HG03521 (cell line): ENCODE measurements around the gene ATP13A1.
"Not testable (repeated sequence)": the region's sequence is repeated elsewhere in the genome, so short reads cannot be mapped to it uniquely, and the experiment has no call there.

ENCODE experiments used
- ATAC-seq: cut with Tn5 transposase; IDR thresholded peaks from one replicate; pipeline ENCODE4 v1.9.1; 2021; ENCODE audit warnings: mild to moderate bottlenecking, moderate library complexity; ENCODE audit not compliant: unreplicated experiment

The ATP13A1 gene

GRCh38 chr19:19665420-19665948, 2.0 kb upstream of the ATP13A1 start:
- not testable (repeated sequence) for ATAC-seq

DNA sequence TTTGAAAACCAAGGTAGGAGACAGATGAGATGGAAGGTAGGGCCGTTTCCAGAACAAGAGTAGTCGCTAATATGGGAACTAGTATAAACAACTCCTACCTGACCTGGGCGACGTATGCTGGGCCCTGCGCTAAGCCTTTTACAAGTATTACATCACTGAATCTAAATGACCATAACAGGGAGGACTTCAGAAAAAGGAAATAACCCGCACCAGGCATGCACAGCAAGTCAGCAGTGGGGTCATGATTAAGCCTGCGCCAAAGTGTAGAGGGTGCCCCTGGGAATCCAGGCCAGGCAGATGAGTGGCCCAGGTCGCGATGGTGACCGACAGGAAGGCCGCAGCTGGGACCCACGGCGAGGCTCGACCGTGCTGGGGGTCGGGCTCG, 613 bp downstream of the ATP13A1 start:
- ATAC-seq, result no peak

DNA sequence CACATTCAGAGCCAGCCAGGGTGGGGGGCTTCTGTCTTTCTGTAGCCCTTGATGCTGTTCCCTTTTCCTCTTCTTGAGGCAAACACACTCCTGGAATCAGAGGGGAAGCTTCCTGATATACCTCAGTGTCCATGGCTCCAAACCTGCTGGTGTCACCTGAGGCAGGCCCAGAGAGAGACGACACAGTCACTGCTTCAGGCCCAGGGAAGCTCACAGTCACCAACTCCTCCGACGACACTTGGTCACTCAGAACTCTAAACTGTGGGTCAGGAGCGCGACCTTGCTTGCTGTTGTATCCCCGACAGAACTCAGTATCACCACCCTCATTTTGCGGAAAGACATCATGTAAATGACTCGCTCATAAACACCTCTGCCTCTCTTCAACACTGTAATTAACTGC, 1.1 kb downstream of the ATP13A1 start:
- ATAC-seq, result no peak

- ATAC-seq, result peak; percentile 27
Measured at GRCh38 chr19:19661675-19662251, 1.7 kb downstream of the ATP13A1 start.

- no peak for ATAC-seq
Measured at GRCh38 chr19:19661141-19661674, 2.3 kb downstream of the ATP13A1 start.

DNA sequence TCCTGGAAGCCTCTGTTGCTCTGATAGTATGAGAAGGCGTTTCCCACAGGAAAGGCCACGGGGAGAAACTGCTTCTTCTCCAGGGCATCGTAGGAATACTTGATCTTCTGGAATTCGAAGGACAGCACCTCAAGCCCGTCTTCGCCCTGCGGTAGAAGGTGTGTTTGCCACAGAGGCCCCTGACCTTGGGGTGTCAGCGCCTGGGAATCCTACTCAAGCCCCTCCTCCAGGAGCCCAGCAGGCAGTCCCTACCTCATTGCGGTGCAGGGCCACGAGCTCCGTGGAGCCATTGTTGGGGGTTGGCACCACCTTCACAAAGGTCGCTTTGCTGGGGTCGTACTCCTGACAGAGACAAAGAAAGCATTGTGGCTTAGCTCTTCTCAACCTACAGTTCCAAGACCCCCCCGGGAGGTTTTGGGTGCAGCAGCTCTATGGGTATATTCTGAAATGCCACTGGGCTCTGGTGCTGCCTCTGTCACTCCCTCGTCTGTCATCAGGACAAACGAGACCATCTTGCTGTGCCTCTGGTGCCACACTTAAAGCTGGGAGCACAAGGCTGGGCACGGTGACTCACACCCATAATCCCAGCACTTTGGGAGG, 3.7 kb downstream of the ATP13A1 start:
- no peak for ATAC-seq

GRCh38 chr19:19657397-19657783, 6.1 kb downstream of the ATP13A1 start:
- ATAC-seq, result no peak

DNA sequence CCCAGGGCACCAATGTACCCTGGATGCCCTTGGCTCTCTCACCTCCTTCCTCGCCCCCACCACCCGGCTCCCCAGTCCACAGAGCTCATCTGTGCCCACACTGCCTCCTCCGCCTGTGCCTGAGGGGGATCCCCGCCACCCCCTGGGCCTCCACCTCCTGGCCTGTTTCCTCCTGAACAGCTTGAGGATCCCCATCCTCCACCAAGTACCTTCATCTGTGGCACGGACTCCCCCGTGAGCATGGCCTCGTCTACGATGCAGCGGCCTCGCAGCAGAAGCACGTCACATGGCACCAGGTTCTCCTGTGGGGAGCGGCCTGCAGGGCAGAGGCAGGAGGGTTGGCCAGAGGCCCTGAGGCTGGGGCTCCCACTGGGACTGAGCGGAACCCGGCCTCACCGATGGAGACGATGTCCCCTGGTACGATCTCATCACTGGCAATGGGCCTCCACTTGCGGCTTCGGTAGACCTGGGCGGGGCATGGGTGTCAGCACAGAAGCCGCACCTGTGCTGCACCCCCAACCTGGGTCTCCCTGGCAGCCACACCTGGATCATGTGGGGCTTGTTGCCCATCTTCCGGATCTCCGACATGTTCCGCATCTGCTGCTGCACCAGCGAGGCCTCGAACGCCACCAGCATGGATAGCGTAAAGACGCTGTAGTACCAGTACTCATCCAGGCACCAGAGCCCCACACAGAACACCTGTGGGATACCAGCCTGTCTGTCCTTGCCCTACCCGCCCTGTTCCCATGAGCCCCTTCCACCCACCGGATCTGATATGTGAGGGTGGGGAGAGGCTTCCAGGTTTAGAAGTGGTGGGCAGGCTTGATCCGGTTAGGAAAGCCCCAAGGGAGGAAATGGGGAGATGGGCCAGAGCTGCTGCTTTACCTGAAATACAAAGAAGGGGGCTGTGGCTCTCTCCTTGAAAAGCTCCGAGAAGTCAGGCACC, 6.8 kb downstream of the ATP13A1 start:
- no peak for ATAC-seq

- no peak for ATAC-seq
Measured at GRCh38 chr19:19655641-19656343, 7.7 kb downstream of the ATP13A1 start.

- ATAC-seq, result no peak
Measured at GRCh38 chr19:19655051-19655594, 8.4 kb downstream of the ATP13A1 start.

DNA sequence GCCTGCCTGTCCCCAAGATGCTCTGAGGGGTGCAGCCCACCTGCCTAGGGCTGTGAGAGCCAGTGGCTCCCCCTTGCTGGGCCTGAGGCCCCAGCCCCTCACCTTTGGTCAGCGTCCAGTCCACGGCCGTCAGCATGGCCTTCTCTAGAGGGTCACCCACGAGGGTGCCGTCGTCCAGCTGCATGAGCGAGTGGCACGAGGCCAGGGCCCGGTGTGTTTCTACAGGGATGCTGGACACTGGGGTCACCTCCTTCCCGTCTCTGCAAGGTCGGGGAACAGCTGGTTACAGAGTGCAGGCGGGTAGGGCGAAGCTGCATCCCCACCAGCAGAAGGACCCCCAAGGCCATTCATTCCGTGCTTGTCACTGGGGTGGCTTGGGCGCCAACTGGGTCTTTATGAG, 9.0 kb downstream of the ATP13A1 start:
- ATAC-seq, result no peak

- ATAC-seq, result no peak
Measured at GRCh38 chr19:19653597-19654147, 9.8 kb downstream of the ATP13A1 start.

DNA sequence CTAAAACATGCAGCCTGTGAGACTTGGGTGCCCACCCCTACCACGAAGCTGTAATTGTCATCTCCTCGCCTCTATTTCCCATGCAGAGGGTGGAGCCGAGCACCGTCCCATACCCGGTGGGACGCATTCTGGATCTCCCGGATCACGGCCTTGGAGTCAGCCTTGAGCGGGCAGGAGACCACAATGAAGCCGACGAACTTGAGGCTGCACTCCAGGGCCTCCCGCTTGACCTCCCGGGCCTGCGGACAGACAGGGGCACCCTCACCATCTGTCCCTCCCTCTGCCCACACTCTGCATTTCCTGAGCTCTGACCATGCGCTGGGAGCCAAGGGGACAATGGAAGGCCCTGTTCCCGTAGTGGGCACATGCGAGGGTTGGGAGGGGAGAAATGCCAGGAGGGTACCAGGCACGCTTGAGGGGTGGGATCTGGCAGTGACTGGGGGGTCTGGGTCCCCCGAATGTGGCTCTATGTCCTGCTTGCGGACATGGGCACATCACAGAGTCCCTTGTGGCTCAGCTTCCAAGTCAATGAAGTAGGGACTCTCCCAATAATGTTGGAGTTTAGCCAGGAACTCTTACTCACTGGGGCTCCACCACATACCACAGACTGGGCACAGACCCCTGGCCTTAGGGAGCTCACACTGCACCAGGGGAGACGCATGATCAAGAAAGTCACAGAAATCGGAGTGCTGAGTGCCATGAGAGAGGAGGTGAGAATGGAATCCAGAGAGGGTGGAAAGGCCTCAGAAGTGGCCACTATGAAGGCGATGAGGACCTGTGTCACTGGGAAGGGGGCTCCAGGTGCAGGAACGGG, 10.8 kb downstream of the ATP13A1 start:
- no peak for ATAC-seq

DNA sequence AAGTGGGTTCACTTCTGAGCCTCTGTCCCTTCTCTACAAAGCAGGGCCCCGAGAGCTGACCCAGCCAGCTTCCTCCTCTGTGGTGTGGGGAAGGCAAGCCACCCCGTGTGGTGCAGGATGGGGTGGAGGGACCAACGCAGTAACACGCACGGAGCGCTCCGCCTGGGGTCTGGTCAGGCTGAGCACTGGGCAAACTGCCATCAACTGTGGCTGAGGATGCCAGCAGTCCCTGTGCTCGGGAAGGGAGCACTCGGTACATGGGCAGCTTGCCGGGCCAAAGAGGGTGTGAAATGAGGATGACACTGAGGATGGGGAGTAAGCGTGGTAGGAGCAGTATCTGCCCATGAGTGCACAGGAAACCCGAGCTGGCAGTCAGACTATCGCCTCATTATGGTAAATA, 12.4 kb downstream of the ATP13A1 start:
- ATAC-seq, result no peak

- no peak for ATAC-seq
Measured at GRCh38 chr19:19650331-19650730, 13.1 kb downstream of the ATP13A1 start.

DNA sequence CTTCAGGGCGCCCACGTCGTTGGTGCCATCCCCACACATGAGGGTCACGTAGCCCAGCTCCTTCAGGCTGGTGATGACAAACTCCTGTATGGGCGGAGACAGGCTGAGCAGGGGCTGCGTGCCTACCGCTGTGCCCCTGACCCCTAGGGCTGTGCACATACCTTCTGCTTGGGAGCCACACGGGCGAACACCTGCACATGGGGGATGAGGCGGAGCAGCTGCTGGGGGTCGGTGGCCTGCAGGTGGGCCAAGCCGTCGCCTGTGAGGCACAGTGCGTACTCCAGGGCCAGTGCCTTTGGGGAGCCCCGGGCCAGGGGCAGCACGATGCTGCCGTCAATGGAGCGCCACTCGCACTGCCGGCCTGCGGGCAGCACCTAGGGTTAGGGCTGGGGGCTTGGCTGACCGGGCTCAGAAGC, 13.9 kb downstream of the ATP13A1 start:
- no peak for ATAC-seq

DNA sequence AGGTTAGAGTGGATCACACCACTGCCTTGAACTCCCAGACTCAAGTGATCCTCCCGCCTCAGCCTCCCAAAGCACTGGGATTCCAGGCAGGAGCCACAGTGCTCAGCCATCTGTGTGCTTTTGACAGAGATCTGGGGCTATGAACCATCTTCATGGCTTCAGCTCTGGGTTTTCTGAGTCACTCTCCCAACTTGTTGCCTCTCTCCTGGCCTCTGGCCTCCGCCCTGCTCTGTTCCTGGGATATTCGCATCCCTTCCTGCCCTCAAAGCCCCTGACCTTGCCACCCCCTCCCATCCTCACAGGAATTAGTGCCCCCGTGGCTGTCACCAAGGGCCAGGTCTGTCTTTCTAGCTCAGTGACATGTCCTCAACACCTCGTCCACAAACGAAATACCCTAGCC, 14.3 kb downstream of the ATP13A1 start:
- no peak for ATAC-seq

DNA sequence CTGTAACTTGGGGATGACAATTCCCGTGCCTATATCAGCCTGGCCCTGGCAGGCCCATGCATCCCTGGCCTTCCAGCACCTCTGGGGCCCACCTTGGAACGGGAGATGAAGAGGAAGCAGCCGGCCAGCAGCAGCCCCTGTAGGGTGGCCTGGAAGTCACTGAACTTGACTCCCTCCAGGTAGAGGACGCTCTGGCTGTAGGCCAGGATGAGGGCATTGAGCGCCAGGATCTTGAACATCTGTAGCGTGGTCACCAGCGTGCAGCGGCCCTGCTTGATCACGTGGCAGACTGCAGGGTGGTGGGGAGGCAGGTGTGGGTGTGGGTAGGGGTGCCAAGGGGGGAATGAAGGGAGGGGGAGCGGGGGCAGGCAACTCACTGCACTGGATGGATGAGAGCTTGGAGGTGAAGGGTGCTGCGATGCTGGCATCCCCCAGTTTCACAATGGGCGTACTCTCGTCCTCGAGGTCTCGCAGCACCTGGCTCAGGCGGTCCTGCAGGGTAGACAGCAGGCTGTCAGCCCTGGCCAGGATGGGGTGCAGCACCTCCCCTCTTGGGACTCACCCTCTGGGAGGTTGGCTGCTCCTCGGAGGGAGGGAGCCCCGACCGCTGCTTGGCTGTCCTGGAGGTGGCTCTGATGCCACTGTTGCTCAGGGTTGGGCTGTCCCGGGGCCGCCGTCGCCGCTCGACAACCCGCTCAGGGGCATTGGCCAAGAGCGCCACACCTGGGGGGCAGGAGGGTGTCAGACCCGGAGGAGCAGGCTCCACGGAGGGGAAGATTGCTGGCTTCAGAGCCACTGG, 16.2 kb downstream of the ATP13A1 start:
- ATAC-seq, result no peak
